SK-N-MC (cell line): ENCODE data around the gene RCC2.

ENCODE experiments used
- DNase-seq: peaks from one replicate; pipeline ENCODE4 v3.0.0-alpha.2; 2011; ENCODE audit warnings: low read depth, low spot score
- H3K27ac ChIP-seq: fragments of 200-600 bp; sonication (generic); 2 replicates; pipeline ENCODE4 v1.5.1; 2016; ENCODE audit warnings: mixed run types
- H3K36me3 ChIP-seq: fragments of 200-600 bp; sonication (generic); 2 replicates; pipeline ENCODE4 v1.6.1; 2017; ENCODE audit warnings: antibody characterized with exemption, low read length, mixed read lengths; ENCODE audit not compliant: insufficient read depth
- H3K4me3 ChIP-seq: fragments of 200-600 bp; sonication (generic); 2 replicates; pipeline ENCODE4 v1.5.1; 2016
- H3K9ac ChIP-seq: fragments of 200-600 bp; sonication (generic); 2 replicates; pipeline ENCODE4 v1.8.0; 2017; ENCODE audit warnings: mixed run types, mixed read lengths; ENCODE audit not compliant: insufficient read length
- H3K9me3 ChIP-seq: fragments of 200-600 bp; sonication (generic); 2 replicates; pipeline ENCODE4 v1.6.1; 2017; ENCODE audit warnings: low read depth, mild to moderate bottlenecking, antibody characterized with exemption, low read length, moderate library complexity, mixed read lengths
- EZH2 ChIP-seq: fragments of 200-600 bp; sonication (generic); IDR thresholded peaks from one replicate; pipeline ENCODE4 v1.6.1; 2017; ENCODE audit warnings: antibody characterized with exemption
- FOXP2 ChIP-seq: optimal IDR thresholded peaks from 2 replicates; pipeline ENCODE3; 2011; ENCODE audit warnings: mild to moderate bottlenecking, moderate library complexity; ENCODE audit not compliant: insufficient read depth; ENCODE audit errors: extremely low read length, control extremely low read depth
- POLR2AphosphoS5 ChIP-seq: IDR thresholded peaks from 2 replicates; pipeline ENCODE4 v1.6.1; 2012; ENCODE audit warnings: mild to moderate bottlenecking, low read depth, low read length, borderline replicate concordance

RCC2 gene

GRCh38 chr1:17363771-17364170 lies 75.7 kb downstream of the RCC2 start:
- TF ChIP-seq FOXP2 (no peak), EZH2 (no peak), POLR2AphosphoS5 (no peak)
- no peak overlapping the region for H3K27ac ChIP-seq
- no peaks in the 10 kb centered on the region for H3K9me3 ChIP-seq
- no peaks in the 10 kb centered on the region for H3K36me3 ChIP-seq
- H3K4me3 ChIP-seq, result no peak overlapping the region
- no peak overlapping the region for H3K9ac ChIP-seq
- no peak for DNase-seq

- no peak for TF ChIP-seq POLR2AphosphoS5
- no peak for TF ChIP-seq EZH2
- TF ChIP-seq FOXP2, result no peak
- DNase-seq, result no peak
- no peaks in the 10 kb centered on the region for H3K9me3 ChIP-seq
- no peak overlapping the region for H3K27ac ChIP-seq
- H3K4me3 ChIP-seq, result no peak overlapping the region
- H3K9ac ChIP-seq, result no peak overlapping the region
- H3K36me3 ChIP-seq, result no peaks in the 10 kb centered on the region
These were observed 76.1 kb downstream of the RCC2 start for GRCh38 chr1:17363351-17363750.

- H3K36me3 ChIP-seq, result no peaks in the 10 kb centered on the region
- no peak for TF ChIP-seq POLR2AphosphoS5
- no peak for TF ChIP-seq FOXP2
- TF ChIP-seq EZH2, result no peak
- H3K9me3 ChIP-seq, result no peaks in the 10 kb centered on the region
- no peak overlapping the region for H3K9ac ChIP-seq
- H3K27ac ChIP-seq, result no peak overlapping the region
- H3K4me3 ChIP-seq, result no peak overlapping the region
- DNase-seq, result no peak
These were observed 77.8 kb downstream of the RCC2 start for GRCh38 chr1:17361687-17362086.

DNA sequence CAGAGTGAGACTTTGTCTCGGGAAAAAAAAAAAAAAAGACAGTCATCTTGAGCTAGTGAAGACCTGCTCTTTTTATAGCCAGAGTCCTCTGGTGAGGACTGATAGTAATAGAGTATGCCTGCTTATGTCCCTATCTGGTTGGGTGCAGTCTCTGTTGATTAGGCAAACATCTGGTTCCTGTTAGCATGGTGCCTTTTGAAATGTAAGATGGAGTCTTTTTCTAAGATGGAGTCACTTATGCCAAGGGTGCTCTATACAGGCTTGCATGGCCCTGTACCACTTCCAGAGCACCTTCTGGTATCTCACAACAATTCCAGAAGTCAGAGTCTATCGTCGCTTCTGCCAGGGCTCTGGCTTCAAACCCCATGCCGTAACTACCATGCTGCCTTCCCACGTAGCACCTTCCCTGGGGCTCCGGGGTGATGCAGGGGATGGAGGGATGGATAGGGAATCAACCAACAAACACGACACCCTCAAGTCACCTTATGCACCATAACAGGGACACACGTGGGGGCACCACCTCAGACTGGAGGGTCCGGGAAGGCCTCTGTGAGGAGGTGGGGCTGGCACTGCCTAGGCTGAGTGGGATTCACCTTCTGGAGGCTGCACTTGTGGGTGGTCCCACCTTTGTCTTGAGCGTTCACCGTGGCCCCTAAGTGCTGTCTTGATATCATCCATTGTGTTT lies 79.1 kb downstream of the RCC2 start:
- Histone ChIP-seq H3K27ac (no peak overlapping the region), H3K9me3 (no peaks in the 10 kb centered on the region), H3K36me3 (no peaks in the 10 kb centered on the region), H3K4me3 (no peak overlapping the region), H3K9ac (no peak overlapping the region)
- no peak for TF ChIP-seq FOXP2
- no peak for TF ChIP-seq POLR2AphosphoS5
- TF ChIP-seq EZH2, result no peak
- peak; percentile 26 for DNase-seq

DNA sequence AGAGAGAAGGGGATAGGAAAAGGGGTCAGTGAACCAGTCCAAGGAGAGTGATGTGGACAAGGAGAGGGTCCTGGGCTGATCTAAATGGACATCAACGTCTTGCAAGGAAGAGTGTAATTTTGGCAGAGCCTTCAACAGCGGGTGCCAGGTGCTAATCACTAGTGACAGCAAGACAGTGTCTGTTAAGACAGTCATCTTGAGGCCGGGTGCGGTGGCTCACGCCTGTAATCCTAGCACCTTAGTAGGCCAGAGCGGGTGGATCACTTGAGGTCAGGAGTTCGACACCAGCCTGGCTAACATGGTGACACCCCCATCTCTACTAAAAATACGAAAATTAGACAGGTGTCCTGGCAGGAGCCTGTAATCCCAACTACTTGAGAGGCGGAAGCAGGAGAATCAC lies 79.7 kb downstream of the RCC2 start:
- no peaks in the 10 kb centered on the region for H3K36me3 ChIP-seq
- no peak for DNase-seq
- no peak overlapping the region for H3K27ac ChIP-seq
- H3K9me3 ChIP-seq, result no peaks in the 10 kb centered on the region
- H3K9ac ChIP-seq, result no peak overlapping the region
- no peak overlapping the region for H3K4me3 ChIP-seq
- no peak for TF ChIP-seq EZH2
- TF ChIP-seq FOXP2, result no peak
- TF ChIP-seq POLR2AphosphoS5, result no peak

- Histone ChIP-seq H3K9ac (no peak overlapping the region), H3K36me3 (no peaks in the 10 kb centered on the region), H3K4me3 (no peak overlapping the region), H3K9me3 (no peaks in the 10 kb centered on the region), H3K27ac (no peak overlapping the region)
- TF ChIP-seq FOXP2 (no peak), POLR2AphosphoS5 (no peak), EZH2 (no peak)
- no peak for DNase-seq
These were observed 80.4 kb downstream of the RCC2 start for GRCh38 chr1:17359031-17359430.

- Histone ChIP-seq H3K27ac (no peak overlapping the region), H3K9me3 (no peaks in the 10 kb centered on the region), H3K36me3 (no peaks in the 10 kb centered on the region), H3K9ac (no peak overlapping the region), H3K4me3 (no peak overlapping the region)
- no peak for TF ChIP-seq FOXP2
- no peak for TF ChIP-seq POLR2AphosphoS5
- TF ChIP-seq EZH2, result no peak
- no peak for DNase-seq
These were observed 80.9 kb downstream of the RCC2 start for GRCh38 chr1:17358557-17358956.
